H1 (cell line): ENCODE results near the gene C15orf39. TPM values are rescaled to one million over a fixed set of nuclear protein-coding genes. Genes with fewer than 3 reads are reported as not detected.

ENCODE experiments used
- CTCF ChIA-PET: fragments of 300-600 bp; sonication (Branson Sonifier 250); formaldehyde crosslinking; loops from one replicate; lab custom pipeline; 2021; ENCODE audit not compliant: partially characterized antibody; lab: Charles Lee
- POLR2A ChIA-PET: fragments of 300-600 bp; sonication (Branson Sonifier 250); formaldehyde crosslinking; loops from one replicate; lab custom pipeline; 2021; ENCODE audit warnings: inconsistent platforms; ENCODE audit not compliant: partially characterized antibody; lab: Charles Lee
- DNase-seq, 2 experiments: peaks; one replicate each; pipeline versions ENCODE4 v3.0.0 to v3.0.0-alpha.2; 2010 to 2022; ENCODE audit warnings: low spot score in 2 of 2, low read depth in 1 of 2, mixed read lengths in 1 of 2
- FAIRE-seq: peaks from 2 replicates; lab custom pipeline; 2011; peaks lifted over from hg19 to GRCh38; lab: Jason Lieb, UNC
- H2AFZ ChIP-seq: 2 replicates; pipeline ENCODE4 v1.8.1; 2012; ENCODE audit warnings: low read length, inconsistent platforms
- H2AK5ac ChIP-seq: 2 replicates; pipeline ENCODE4 v1.6.1; 2013; ENCODE audit warnings: low read depth, low read length
- H2BK120ac ChIP-seq: replicated peaks from 2 replicates; pipeline ENCODE3; 2013; ENCODE audit warnings: low read depth, low read length, inconsistent platforms
- H2BK12ac ChIP-seq: 2 replicates; pipeline ENCODE4 v1.6.1; 2013; ENCODE audit warnings: low read depth, low read length
- H2BK15ac ChIP-seq: 2 replicates; pipeline ENCODE4 v1.6.1; 2013; ENCODE audit warnings: low read length
- H2BK20ac ChIP-seq: 2 replicates; pipeline ENCODE4 v1.6.1; 2013; ENCODE audit warnings: low read length
- H2BK5ac ChIP-seq: 2 replicates; pipeline ENCODE4 v1.6.1; 2013; ENCODE audit warnings: low read depth, low read length
- H3K14ac ChIP-seq: 2 replicates; pipeline ENCODE4 v1.6.1; 2013; ENCODE audit warnings: inconsistent platforms; ENCODE audit not compliant: insufficient read length
- H3K18ac ChIP-seq: 2 replicates; pipeline ENCODE4 v1.6.1; 2013; ENCODE audit warnings: low read length; ENCODE audit errors: extremely low read depth
- H3K23ac ChIP-seq: 2 replicates; pipeline ENCODE4 v1.6.1; 2013; ENCODE audit warnings: inconsistent platforms; ENCODE audit not compliant: insufficient read length
- H3K23me2 ChIP-seq: 2 replicates; pipeline ENCODE4 v1.6.1; 2013; ENCODE audit warnings: low read depth, low read length
- H3K27ac ChIP-seq: 2 replicates; pipeline ENCODE4 v1.6.1; 2011; ENCODE audit warnings: low read depth, low read length, inconsistent platforms
- H3K27me3 ChIP-seq, 4 experiments: replicated peaks in 1 of 4; 1 replicate in 1 of 4; 2 replicates in 3 of 4; pipeline versions ENCODE4 v1.6.1 to v1.8.1; 2011 to 2013; ENCODE audit warnings: low read length in 3 of 4, mild to moderate bottlenecking in 3 of 4, inconsistent platforms in 2 of 4, mixed read lengths in 2 of 4, moderate library complexity in 1 of 4; ENCODE audit not compliant: control insufficient read depth in 3 of 4, insufficient read depth in 3 of 4; ENCODE audit errors: extremely low read depth in 1 of 4
- H3K36me3 ChIP-seq, 4 experiments: 2 replicates each; pipeline versions ENCODE4 v1.6.1 to v1.8.1; 2011 to 2013; ENCODE audit warnings: mild to moderate bottlenecking in 4 of 4, low read length in 3 of 4, moderate library complexity in 2 of 4, control low read depth in 1 of 4, inconsistent platforms in 1 of 4; ENCODE audit not compliant: insufficient read depth in 4 of 4, control insufficient read depth in 2 of 4
- H3K4ac ChIP-seq: replicated peaks from 2 replicates; pipeline ENCODE3; 2013; ENCODE audit warnings: low read length, low read depth, mixed read lengths, inconsistent platforms; ENCODE audit not compliant: insufficient read length
- H3K4me1 ChIP-seq, 4 experiments: replicated peaks in 1 of 4; 1 replicate in 1 of 4; 2 replicates in 3 of 4; pipeline versions ENCODE4 v1.6.1 to v1.8.1; 2011 to 2013; ENCODE audit warnings: low read length in 3 of 4, inconsistent platforms in 2 of 4, mixed read lengths in 1 of 4; ENCODE audit not compliant: insufficient read depth in 4 of 4, control insufficient read depth in 3 of 4
- H3K4me2 ChIP-seq, 2 experiments: 2 replicates each; pipeline versions ENCODE4 v1.6.1 to v1.8.1; 2011 to 2013; ENCODE audit warnings: low read depth in 2 of 2, low read length in 2 of 2, control low read depth in 1 of 2, inconsistent platforms in 1 of 2, mild to moderate bottlenecking in 1 of 2; ENCODE audit not compliant: insufficient read depth in 1 of 2
- H3K4me3 ChIP-seq, 4 experiments: fragments of 200-600, 300-600 bp in 1 of 4; sonication (generic), shearing (Covaris generic), sonication (Bioruptor Twin) in 1 of 4; 2 replicates each; pipeline versions ENCODE4 v1.5.1 to v1.8.1; 2011 to 2016; ENCODE audit warnings: low read length in 4 of 4, low read depth in 3 of 4, control low read depth in 2 of 4, inconsistent platforms in 2 of 4, mild to moderate bottlenecking in 2 of 4, mixed read lengths in 1 of 4, moderate library complexity in 1 of 4; ENCODE audit not compliant: insufficient read depth in 2 of 4; ENCODE audit errors: extremely low read depth in 1 of 4
- H3K56ac ChIP-seq: replicated peaks from 2 replicates; pipeline ENCODE3; 2013; ENCODE audit warnings: low read depth, mild to moderate bottlenecking, mixed read lengths, low read length, inconsistent platforms; ENCODE audit not compliant: insufficient read length
- H3K79me1 ChIP-seq: 2 replicates; pipeline ENCODE4 v1.6.1; 2013; ENCODE audit warnings: low read depth, low read length, control low read depth
- H3K79me2 ChIP-seq, 2 experiments: 2 replicates each; pipeline versions ENCODE4 v1.6.1 to v1.8.1; 2012 to 2013; ENCODE audit warnings: low read length in 2 of 2, mild to moderate bottlenecking in 2 of 2, inconsistent platforms in 1 of 2; ENCODE audit not compliant: insufficient read depth in 2 of 2, control insufficient read depth in 1 of 2
- H3K9ac ChIP-seq, 4 experiments: replicated peaks in 1 of 4; 1 replicate in 1 of 4; 2 replicates in 3 of 4; pipeline versions ENCODE4 v1.6.1 to v1.8.1; 2011 to 2013; ENCODE audit warnings: low read depth in 3 of 4, low read length in 3 of 4, control low read depth in 2 of 4, mild to moderate bottlenecking in 2 of 4, moderate library complexity in 2 of 4, inconsistent platforms in 1 of 4; ENCODE audit errors: extremely low read depth in 1 of 4
- H3K9me3 ChIP-seq, 2 experiments: 2 replicates each; pipeline versions ENCODE4 v1.6.1 to v1.8.1; 2012 to 2013; ENCODE audit warnings: mild to moderate bottlenecking in 2 of 2, moderate library complexity in 2 of 2, control low read depth in 1 of 2, inconsistent platforms in 1 of 2, low read depth in 1 of 2, low read length in 1 of 2, mixed read lengths in 1 of 2; ENCODE audit not compliant: insufficient read depth in 2 of 2
- H4K20me1 ChIP-seq, 2 experiments: replicated peaks in 1 of 2; 2 replicates each; pipeline versions ENCODE3 to v1.8.1; 2011 to 2013; ENCODE audit warnings: inconsistent platforms in 2 of 2, low read length in 2 of 2, mild to moderate bottlenecking in 1 of 2; ENCODE audit not compliant: insufficient read depth in 2 of 2, control insufficient read depth in 1 of 2
- H4K5ac ChIP-seq: 2 replicates; pipeline ENCODE4 v1.6.1; 2013; ENCODE audit warnings: low read length, low read depth, mixed read lengths, inconsistent platforms; ENCODE audit not compliant: insufficient read length
- H4K8ac ChIP-seq: 2 replicates; pipeline ENCODE4 v1.8.0; 2013; ENCODE audit warnings: mild to moderate bottlenecking, moderate library complexity, low read length, inconsistent platforms; ENCODE audit not compliant: insufficient read depth; ENCODE audit errors: extremely low read depth
- H4K91ac ChIP-seq: replicated peaks from 2 replicates; pipeline ENCODE3; 2013; ENCODE audit warnings: low read length, mixed read lengths, inconsistent platforms; ENCODE audit not compliant: insufficient read length
- BACH1 ChIP-seq: IDR thresholded peaks from 2 replicates; pipeline ENCODE4 v1.6.1; 2012; ENCODE audit warnings: low read length, improper control_type of control experiment
- BRCA1 ChIP-seq: IDR thresholded peaks from 2 replicates; pipeline ENCODE4 v1.6.1; 2012; ENCODE audit warnings: low read depth, low read length, improper control_type of control experiment
- CBX5 ChIP-seq: fragments of 300-800, 300-1000 bp; sonication (generic); IDR thresholded peaks from 2 replicates; pipeline ENCODE4 v1.7.1; 2016; ENCODE audit warnings: antibody characterized with exemption, low read length, low read depth
- KDM5A ChIP-seq: fragments of 200-600 bp; IDR thresholded peaks from 2 replicates; pipeline ENCODE4 v1.7.1; 2012; ENCODE audit warnings: mild to moderate bottlenecking, low read length, inconsistent platforms, mixed read lengths
- NRF1 ChIP-seq: IDR thresholded peaks from 2 replicates; pipeline ENCODE4 v1.6.1; 2011; ENCODE audit warnings: mild to moderate bottlenecking, low read depth, low read length, improper control_type of control experiment
- RBBP5 ChIP-seq: IDR thresholded peaks from 2 replicates; pipeline ENCODE4 v1.7.1; 2012; ENCODE audit warnings: low read depth, mild to moderate bottlenecking, inconsistent platforms, low read length, moderate library complexity, borderline replicate concordance
- RNF2 ChIP-seq: fragments of 200-900, 300-1000 bp; sonication (generic); IDR thresholded peaks from 2 replicates; pipeline ENCODE4 v1.7.1; 2016; ENCODE audit warnings: borderline replicate concordance, low read depth, mild to moderate bottlenecking, antibody characterized with exemption, low read length; ENCODE audit not compliant: poor library complexity, severe bottlenecking; ENCODE audit errors: missing control alignments
- TAF1 ChIP-seq: IDR thresholded peaks from 2 replicates; pipeline ENCODE4 v1.6.1; 2011; ENCODE audit warnings: mild to moderate bottlenecking, low read depth, low read length
- WGBS, 2 experiments: shearing (Covaris generic) in 1 of 2; methylation state at CpG; one replicate each; pipeline versions ENCODE4 v1.1.6 to v1.1.7; 2013 to 2015; ENCODE audit warnings: low lambda C conversion rate in 2 of 2, mixed read lengths in 2 of 2, inconsistent platforms in 1 of 2, low coverage in 1 of 2, missing lambda C conversion rate in 1 of 2; ENCODE audit not compliant: insufficient replicate concordance in 2 of 2, insufficient coverage in 1 of 2, insufficient read length in 1 of 2; ENCODE audit errors: extremely low coverage in 1 of 2, missing lambda C conversion rate in 1 of 2; 5-methylcytosine and 5-hydroxymethylcytosine counted together
- polyA plus RNA-seq, 7 experiments: library from polyadenylated mRNA; depleted of rRNA in 3 of 7; stranded (reverse) in 5 of 7; unstranded in 2 of 7; fragments of >200 nt in 5 of 7; fragments of 200-250 nt in 2 of 7; gene quantifications; 1 replicate in 5 of 7; 2 replicates in 1 of 7; 4 replicates in 1 of 7; pipeline versions ENCODE4 v1.2.1 to v1.2.3, GENCODE V29; 2011 to 2013; ENCODE audit warnings: missing spikeins in 2 of 7, mixed read lengths in 2 of 7
- total RNA-seq: library from RNA; stranded (reverse); fragmentation: NEBNext Ultra II Directional; extraction: Animal tissue kit (Norgen Biotek cat#: 25700); gene quantifications from 2 replicates; pipeline ENCODE4 v1.2.1, GENCODE V29; 2021
- TF ChIP-seq, protein P1 (sequence below): IDR thresholded peaks from 2 replicates; pipeline ENCODE4 v1.6.1; 2011; ENCODE audit warnings: low read length, improper control_type of control experiment
- TF ChIP-seq, protein P2 (sequence below): IDR thresholded peaks from 2 replicates; pipeline ENCODE4 v1.6.1; 2011; ENCODE audit warnings: low read depth, mild to moderate bottlenecking, low read length; ENCODE audit not compliant: insufficient read depth

Gene C15orf39
- total and polyA plus RNA-seq, 2 of the 8 experiments (the other 6 are each of a cell fraction or from before 2014, with no cell fraction given) = 13.8 to 38.5 TPM

DNA sequence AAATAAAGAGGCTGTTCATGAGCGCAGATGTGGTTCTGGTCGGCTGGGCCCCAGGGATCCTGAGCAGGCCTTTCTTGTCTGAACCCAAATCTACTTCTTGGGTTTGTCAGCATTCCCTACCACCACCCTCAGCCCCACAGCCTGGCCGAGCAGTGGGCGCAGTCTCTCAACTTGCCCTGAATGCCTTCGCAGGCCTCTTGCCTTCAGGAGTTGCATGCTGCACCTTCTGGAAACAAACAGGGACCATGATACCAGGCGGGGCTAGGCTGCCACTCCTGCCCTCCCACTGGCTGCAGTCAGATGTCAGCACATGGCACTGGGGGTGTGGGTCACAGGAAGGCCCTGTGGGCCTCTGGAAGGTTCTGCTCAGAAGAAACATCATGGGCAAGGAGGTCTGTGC is 13.2 kb upstream of the C15orf39 start:
- no peaks in the 10 kb centered on the region for H3K79me1 ChIP-seq
- H3K4me3 ChIP-seq = no peak overlapping the region
- DNase-seq (no peak), FAIRE-seq (no peak)
- no peaks in the 10 kb centered on the region for H3K23me2 ChIP-seq
- no peaks in the 10 kb centered on the region for H3K27me3 ChIP-seq
- H2AFZ ChIP-seq = no peak overlapping the region
- no peak overlapping the region for H3K56ac ChIP-seq
- peaks cover 4 to 11% (median 6%) of the 10 kb centered on the region in 4 experiments; a peak in 6 of 7 replicates for H3K4me1 ChIP-seq
- H4K5ac ChIP-seq = no peak overlapping the region
- no peak overlapping the region for H3K27ac ChIP-seq
- H3K79me2 ChIP-seq = no peaks in the 10 kb centered on the region
- ChIA-PET POLR2A (interaction anchor here (0.7 to 1.9 kb wide), 4 partner anchors 13 to 62 kb away, joined by 3 to 8 read pairs (median 4); partner anchors contain the start of gene C15orf39), CTCF (interaction anchor here (1.3 kb wide), 1 partner anchor 13 kb away, joined by 8 read pairs; the partner anchor contains the start of gene C15orf39)
- TF ChIP-seq RBBP5 (no peak), BACH1 (no peak), TAF1 (no peak), BRCA1 (no peak), RNF2 (no peak), CBX5 (no peak), NRF1 (no peak), KDM5A (no peak)
- TF ChIP-seq, protein P1, sequence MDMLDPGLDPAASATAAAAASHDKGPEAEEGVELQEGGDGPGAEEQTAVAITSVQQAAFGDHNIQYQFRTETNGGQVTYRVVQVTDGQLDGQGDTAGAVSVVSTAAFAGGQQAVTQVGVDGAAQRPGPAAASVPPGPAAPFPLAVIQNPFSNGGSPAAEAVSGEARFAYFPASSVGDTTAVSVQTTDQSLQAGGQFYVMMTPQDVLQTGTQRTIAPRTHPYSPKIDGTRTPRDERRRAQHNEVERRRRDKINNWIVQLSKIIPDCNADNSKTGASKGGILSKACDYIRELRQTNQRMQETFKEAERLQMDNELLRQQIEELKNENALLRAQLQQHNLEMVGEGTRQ = no peak
- TF ChIP-seq, protein P2, sequence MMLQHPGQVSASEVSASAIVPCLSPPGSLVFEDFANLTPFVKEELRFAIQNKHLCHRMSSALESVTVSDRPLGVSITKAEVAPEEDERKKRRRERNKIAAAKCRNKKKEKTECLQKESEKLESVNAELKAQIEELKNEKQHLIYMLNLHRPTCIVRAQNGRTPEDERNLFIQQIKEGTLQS = no peak
- no peak overlapping the region for H2BK5ac ChIP-seq
- no peak overlapping the region for H2BK12ac ChIP-seq
- H2BK15ac ChIP-seq = no peak overlapping the region; the same call in 1 of the 2 replicates
- H3K4me2 ChIP-seq = no peak overlapping the region
- no peak overlapping the region for H2AK5ac ChIP-seq
- H4K91ac ChIP-seq = no peak overlapping the region
- no peak overlapping the region for H3K4ac ChIP-seq
- no peak overlapping the region for H2BK20ac ChIP-seq
- H2BK120ac ChIP-seq = no peak overlapping the region
- no peak overlapping the region for H3K9ac ChIP-seq
- no peak overlapping the region for H3K23ac ChIP-seq
- no peaks in the 10 kb centered on the region for H3K36me3 ChIP-seq
- WGBS, 2 experiments = 89% methylated on average over 6 of the region's 6 CpGs; no CpG with 5 or more reads in 1 of the 2 experiments
- no peaks in the 10 kb centered on the region for H4K20me1 ChIP-seq
- no peak overlapping the region for H4K8ac ChIP-seq
- H3K14ac ChIP-seq = no peak overlapping the region
- H3K18ac ChIP-seq = no peak overlapping the region
- H3K9me3 ChIP-seq = peaks cover 12 to 17% of the 10 kb centered on the region in 2 experiments; a peak in 3 of 4 replicates
